ENCODE data around the gene LTB. TPM values are rescaled to one million over a fixed set of nuclear protein-coding genes. Genes with fewer than 3 reads are reported as not detected.
A peak's percentile ranks its signal among the peaks of the same experiment; 100 is the strongest.

The LTB gene
- total RNA-seq, 2 donors from 2014 or later, result 269 to 395 TPM

- H3K4me1 Mint-ChIP-seq, result peaks cover 34% of the 10 kb centered on the region
- peaks cover 68% of the 10 kb centered on the region for H3K36me3 Mint-ChIP-seq (ENCODE audit: low read depth)
- no peaks in the 10 kb centered on the region for H3K27me3 Mint-ChIP-seq
- ATAC-seq (replicated peaks), result no peak
- peak overlapping the region; percentile 99 for H3K4me3 Mint-ChIP-seq
- no peaks in the 10 kb centered on the region for H3K9me3 Mint-ChIP-seq
- peak overlapping the region; percentile 98 for H3K27ac Mint-ChIP-seq
Observed at GRCh38 chr6:31540640-31541039, 41.6 kb downstream of the LTB start.

GRCh38 chr6:31538805-31539400 is 43.3 kb downstream of the LTB start:
- Mint-ChIP-seq H3K27ac (peak overlapping the region; percentile 98), H3K27me3 (no peaks in the 10 kb centered on the region), H3K36me3 (ENCODE audit: low read depth) (peaks cover 85% of the 10 kb centered on the region), H3K4me1 (peaks cover 33% of the 10 kb centered on the region), H3K4me3 (peak overlapping the region; percentile 99), H3K9me3 (no peaks in the 10 kb centered on the region)
- no peak for ATAC-seq (replicated peaks)

DNA sequence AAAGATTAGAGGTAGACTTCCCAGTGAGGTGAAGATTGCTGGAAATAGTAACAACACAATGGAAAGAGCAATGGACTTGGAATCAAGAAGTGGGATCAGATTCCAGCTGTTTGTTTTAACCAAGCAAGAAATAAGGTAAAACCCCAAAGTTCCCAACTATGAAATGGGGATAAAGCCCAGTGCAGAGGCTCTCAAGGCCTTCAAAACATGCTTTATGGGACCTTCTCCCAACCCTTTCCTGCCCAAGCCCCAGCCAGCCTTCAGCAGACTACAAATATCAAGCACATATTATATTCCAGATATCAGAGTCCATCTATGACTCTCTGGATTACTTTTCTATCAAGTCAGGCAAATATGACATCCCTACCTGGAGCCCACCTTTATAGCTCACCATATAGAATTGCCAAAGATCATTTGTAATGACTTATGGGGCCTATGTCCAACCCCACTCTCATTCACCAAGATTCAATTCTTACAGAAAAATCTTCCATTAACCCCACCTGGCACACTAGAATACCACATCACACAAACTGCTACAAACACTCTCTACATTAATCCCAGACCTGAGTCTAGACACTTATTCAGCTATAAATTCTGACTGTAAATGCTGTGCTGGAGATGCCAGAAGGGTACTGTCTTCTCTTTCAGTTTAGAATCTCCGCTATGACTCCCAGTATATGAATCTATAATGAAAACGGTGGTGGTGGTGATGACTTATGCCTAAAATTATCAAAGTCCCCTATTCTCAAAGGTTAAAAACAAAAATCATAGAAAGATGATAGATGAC is 46.5 kb downstream of the LTB start:
- Mint-ChIP-seq H3K27me3 (no peaks in the 10 kb centered on the region), H3K27ac (no peak overlapping the region), H3K4me3 (peak overlapping the region; percentile 33), H3K36me3 (ENCODE audit: low read depth) (peaks cover 100% of the 10 kb centered on the region), H3K4me1 (peaks cover 46% of the 10 kb centered on the region), H3K9me3 (no peaks in the 10 kb centered on the region)
- ATAC-seq (replicated peaks), result no peak

GRCh38 chr6:31534521-31535040 is 47.6 kb downstream of the LTB start:
- Mint-ChIP-seq H3K9me3 (no peaks in the 10 kb centered on the region), H3K4me3 (no peak overlapping the region), H3K4me1 (peaks cover 46% of the 10 kb centered on the region), H3K36me3 (ENCODE audit: low read depth) (peaks cover 100% of the 10 kb centered on the region), H3K27ac (no peak overlapping the region), H3K27me3 (no peaks in the 10 kb centered on the region)
- ATAC-seq (replicated peaks), result no peak

GRCh38 chr6:31534011-31534410 is 48.2 kb downstream of the LTB start:
- no peak for ATAC-seq (replicated peaks)
- Mint-ChIP-seq H3K27ac (no peak overlapping the region), H3K27me3 (no peaks in the 10 kb centered on the region), H3K36me3 (ENCODE audit: low read depth) (peaks cover 100% of the 10 kb centered on the region), H3K4me3 (no peak overlapping the region), H3K4me1 (peaks cover 40% of the 10 kb centered on the region), H3K9me3 (no peaks in the 10 kb centered on the region)

DNA sequence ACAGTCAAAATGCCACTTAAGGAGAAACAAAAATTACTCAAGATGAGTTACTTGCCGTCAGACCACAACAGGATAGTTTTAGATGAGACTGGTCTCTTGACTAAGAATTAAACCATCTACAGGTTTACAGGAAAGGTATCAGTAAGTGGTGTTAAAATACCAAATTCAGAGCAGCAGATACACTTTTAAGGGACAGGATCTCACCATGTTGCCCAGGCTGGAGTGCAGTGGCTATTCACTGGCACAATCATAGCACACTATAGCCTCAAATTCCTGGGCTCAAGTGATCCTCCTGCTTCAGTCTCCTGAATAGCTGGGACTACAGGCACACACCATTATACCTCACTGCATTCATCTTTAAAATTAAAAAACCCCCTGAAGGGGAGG is 48.8 kb downstream of the LTB start:
- H3K27me3 Mint-ChIP-seq, result no peaks in the 10 kb centered on the region
- H3K9me3 Mint-ChIP-seq, result no peaks in the 10 kb centered on the region
- peak overlapping the region; percentile 33 for H3K27ac Mint-ChIP-seq
- peak; percentile 13 for ATAC-seq (replicated peaks)
- H3K4me1 Mint-ChIP-seq, result peaks cover 35% of the 10 kb centered on the region
- peaks cover 95% of the 10 kb centered on the region for H3K36me3 Mint-ChIP-seq (ENCODE audit: low read depth)
- H3K4me3 Mint-ChIP-seq, result no peak overlapping the region

- H3K4me1 Mint-ChIP-seq, result peaks cover 32% of the 10 kb centered on the region
- peak; percentile 7 for ATAC-seq (replicated peaks)
- H3K4me3 Mint-ChIP-seq, result no peak overlapping the region
- no peaks in the 10 kb centered on the region for H3K27me3 Mint-ChIP-seq
- H3K36me3 Mint-ChIP-seq (ENCODE audit: low read depth), result peaks cover 89% of the 10 kb centered on the region
- H3K27ac Mint-ChIP-seq, result peak overlapping the region; percentile 33
- H3K9me3 Mint-ChIP-seq, result no peaks in the 10 kb centered on the region
Observed at GRCh38 chr6:31532644-31533454, 49.4 kb downstream of the LTB start.

DNA sequence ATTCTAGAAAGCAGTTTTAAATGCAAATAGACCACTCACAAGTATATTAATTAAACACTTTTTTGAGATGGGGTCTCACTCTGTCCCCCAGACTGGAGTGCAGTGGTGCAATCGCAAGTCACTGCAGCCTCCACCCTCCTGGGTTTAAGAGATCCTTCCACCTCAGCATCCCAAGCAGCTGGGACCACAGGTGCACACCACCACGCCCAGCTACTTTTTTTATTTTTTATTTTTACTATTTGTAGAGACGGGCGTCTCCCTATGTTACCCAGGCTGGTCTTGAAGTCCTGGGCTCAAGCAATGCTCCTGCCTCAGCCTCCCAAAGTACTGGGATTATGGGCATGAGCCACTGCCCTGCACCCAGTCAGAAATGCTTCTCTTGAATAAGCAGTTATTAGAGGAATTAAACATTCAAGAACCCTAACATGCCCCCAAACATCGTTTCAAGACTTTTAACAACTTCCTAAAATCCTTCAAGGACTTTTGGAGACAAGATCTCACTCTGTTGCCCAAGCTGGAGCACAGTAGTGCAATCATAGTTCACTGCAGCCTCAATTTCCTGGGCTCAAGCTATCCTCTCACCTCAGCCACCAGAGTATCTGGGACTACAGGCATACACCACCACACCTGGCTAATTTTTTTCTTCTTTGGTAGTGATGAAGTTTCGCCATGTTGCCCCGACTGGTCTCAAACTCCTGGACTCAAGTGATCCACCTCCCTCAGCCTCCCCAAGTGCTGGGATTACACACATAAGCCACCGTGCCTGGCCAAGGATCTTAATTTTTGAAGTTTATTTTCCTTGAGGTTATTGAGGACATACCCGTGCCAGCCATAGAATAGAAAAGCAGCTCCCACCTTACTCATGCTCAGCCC is 50.2 kb downstream of the LTB start:
- no peak overlapping the region for H3K4me3 Mint-ChIP-seq
- H3K27me3 Mint-ChIP-seq, result no peaks in the 10 kb centered on the region
- peaks cover 80% of the 10 kb centered on the region for H3K36me3 Mint-ChIP-seq (ENCODE audit: low read depth)
- peaks cover 32% of the 10 kb centered on the region for H3K4me1 Mint-ChIP-seq
- no peaks in the 10 kb centered on the region for H3K9me3 Mint-ChIP-seq
- no peak overlapping the region for H3K27ac Mint-ChIP-seq
- no peak for ATAC-seq (replicated peaks)

- Mint-ChIP-seq H3K4me3 (no peak overlapping the region), H3K9me3 (no peaks in the 10 kb centered on the region), H3K27me3 (no peaks in the 10 kb centered on the region), H3K4me1 (peaks cover 30% of the 10 kb centered on the region), H3K27ac (no peak overlapping the region), H3K36me3 (ENCODE audit: low read depth) (peaks cover 72% of the 10 kb centered on the region)
- ATAC-seq (replicated peaks), result no peak
Observed at GRCh38 chr6:31531162-31531561, 51.1 kb downstream of the LTB start.

GRCh38 chr6:31530659-31531058 is 51.6 kb downstream of the LTB start:
- H3K27ac Mint-ChIP-seq, result no peak overlapping the region
- no peak overlapping the region for H3K4me3 Mint-ChIP-seq
- ATAC-seq (replicated peaks), result no peak
- H3K9me3 Mint-ChIP-seq, result no peaks in the 10 kb centered on the region
- H3K36me3 Mint-ChIP-seq (ENCODE audit: low read depth), result peaks cover 67% of the 10 kb centered on the region
- peaks cover 28% of the 10 kb centered on the region for H3K4me1 Mint-ChIP-seq
- H3K27me3 Mint-ChIP-seq, result no peaks in the 10 kb centered on the region

Other genes starting within 250 kb of the LTB start
- gene HLA-B, start 225.2 kb downstream of the LTB start, total RNA-seq, result 1,000 to 10,000 TPM; 3,089 to 4,180 TPM
- 10 to 100 TPM; 11.6 to 16.2 TPM for gene MICA, start 178.8 kb downstream of the LTB start, total RNA-seq
- 10 to 100 TPM; 25.8 to 34.3 TPM for gene MICB, start 84.3 kb downstream of the LTB start, total RNA-seq
- gene MCCD1, start 53.5 kb downstream of the LTB start, total RNA-seq, result not detected
- 100 to 1,000 TPM; 558 to 568 TPM for gene DDX39B, start 40.4 kb downstream of the LTB start, total RNA-seq
- gene ATP6V1G2, start 35.8 kb downstream of the LTB start, total RNA-seq, result 1 to 10 TPM; 2.1 to 2.4 TPM
- 10 to 100 TPM; 14.1 to 29.8 TPM for gene NFKBIL1, start 34.8 kb downstream of the LTB start, total RNA-seq
- gene LTA, start 10.1 kb downstream of the LTB start, total RNA-seq, result 100 to 1,000 TPM; 163 to 567 TPM
- 100 to 1,000 TPM in 1 of 2 donors, 10 to 100 TPM in 1; 69.5 to 199 TPM for gene TNF, start 6.9 kb downstream of the LTB start, total RNA-seq
- 10 to 100 TPM in 1 of 2 donors, 1 to 10 TPM in 1; 8.1 to 28.7 TPM for gene LST1, start 3.9 kb upstream of the LTB start, total RNA-seq
- 10 to 100 TPM; 25.4 to 28.6 TPM for gene NCR3, start 10.6 kb upstream of the LTB start, total RNA-seq
- 10 to 100 TPM in 1 of 2 donors, 1 to 10 TPM in 1; 9.1 to 15.5 TPM for gene AIF1, start 32.8 kb upstream of the LTB start, total RNA-seq
- gene PRRC2A, start 38.3 kb upstream of the LTB start, total RNA-seq, result 100 to 1,000 TPM; 226 to 237 TPM
- gene BAG6, start 70.2 kb upstream of the LTB start, total RNA-seq, result 100 to 1,000 TPM; 298 to 383 TPM
- 1 to 10 TPM in 1 of 2 donors, under 1 TPM in 1; 0.76 to 1.3 TPM for gene APOM, start 73.5 kb upstream of the LTB start, total RNA-seq
- gene C6orf47, start 78.4 kb upstream of the LTB start, total RNA-seq, result 10 to 100 TPM; 16.2 to 21.0 TPM
- gene GPANK1, start 82.6 kb upstream of the LTB start, total RNA-seq, result 10 to 100 TPM; 30.1 to 39.0 TPM
- 100 to 1,000 TPM; 204 to 245 TPM for gene CSNK2B, start 83.7 kb upstream of the LTB start, total RNA-seq
- gene LY6G5B, start 87.6 kb upstream of the LTB start, total RNA-seq, result 10 to 100 TPM; 25.3 to 28.1 TPM
- 1 to 10 TPM; 2.2 to 5.0 TPM for gene LY6G5C, start 98.6 kb upstream of the LTB start, total RNA-seq
- 10 to 100 TPM; 31.4 to 31.7 TPM for gene ABHD16A, start 120.9 kb upstream of the LTB start, total RNA-seq
- not detected for gene LY6G6F, start 124.4 kb upstream of the LTB start, total RNA-seq
- not detected for gene LY6G6D, start 132.9 kb upstream of the LTB start, total RNA-seq
- under 1 TPM in 1 of 2 donors, not detected in 1; 0.64 TPM for gene LY6G6C, start 139.3 kb upstream of the LTB start, total RNA-seq
- gene MPIG6B, start 140.9 kb upstream of the LTB start, total RNA-seq, result not detected
- 10 to 100 TPM in 1 of 2 donors, 1 to 10 TPM in 1; 9.4 to 23.8 TPM for gene DDAH2, start 146.9 kb upstream of the LTB start, total RNA-seq
- 100 to 1,000 TPM; 406 to 482 TPM for gene CLIC1, start 154.1 kb upstream of the LTB start, total RNA-seq
- 10 to 100 TPM; 78.9 to 82.6 TPM for gene MSH5, start 157.6 kb upstream of the LTB start, total RNA-seq
- gene SAPCD1, start 180.2 kb upstream of the LTB start, total RNA-seq, result 10 to 100 TPM; 12.1 to 18.9 TPM
- 1 to 10 TPM; 2.9 to 4.2 TPM for gene VWA7, start 194.9 kb upstream of the LTB start, total RNA-seq
- 100 to 1,000 TPM in 1 of 2 donors, 10 to 100 TPM in 1; 75.3 to 134 TPM for gene VARS1, start 213.3 kb upstream of the LTB start, total RNA-seq
- 100 to 1,000 TPM in 1 of 2 donors, 10 to 100 TPM in 1; 92.5 to 139 TPM for gene LSM2, start 224.5 kb upstream of the LTB start, total RNA-seq
- gene HSPA1L, start 232.9 kb upstream of the LTB start, total RNA-seq, result 1 to 10 TPM; 2.7 to 2.9 TPM
- gene HSPA1A, start 233.1 kb upstream of the LTB start, total RNA-seq, result 100 to 1,000 TPM; 124 to 189 TPM
- gene HSPA1B, start 245.3 kb upstream of the LTB start, total RNA-seq, result 100 to 1,000 TPM in 1 of 2 donors, 10 to 100 TPM in 1; 78.4 to 118 TPM